Measurements from ENCODE around the gene THSD4. TPM values are rescaled to one million over a fixed set of nuclear protein-coding genes. Genes with fewer than 3 reads are reported as not detected.

Gene THSD4
- total RNA-seq, 1 experiment from 2014 or later, result 29.3 TPM

DNA sequence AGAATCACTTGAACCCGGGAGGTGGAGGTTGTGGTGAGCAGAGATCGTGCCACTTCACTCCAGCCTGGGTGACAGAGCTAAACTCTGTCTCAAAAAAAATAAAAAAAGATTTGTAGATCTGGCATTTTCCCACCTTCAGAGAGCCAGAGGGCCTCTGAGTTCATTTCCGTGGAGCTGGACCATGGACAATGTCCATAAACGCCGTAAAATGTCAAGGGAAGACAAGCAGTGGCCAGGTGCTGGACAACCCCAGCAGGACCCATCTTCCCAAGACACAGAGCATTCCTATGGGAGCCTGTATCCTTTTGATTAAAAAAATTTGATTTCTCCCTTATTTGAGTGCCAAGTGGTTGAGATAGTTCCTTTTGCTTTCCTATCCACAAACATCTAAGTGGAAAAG, 627.7 kb downstream of the THSD4 start:
- POLR2A ChIA-PET (ENCODE audit: unreplicated experiment), result no interaction called here
- intact Hi-C loops (cut with micrococcal nuclease; ENCODE audit: unreplicated experiment), result no loop called here
- H3K27ac ChIP-seq, result no peak overlapping the region
- no peak overlapping the region for H3K4me3 ChIP-seq
- TF ChIP-seq, protein P1, sequence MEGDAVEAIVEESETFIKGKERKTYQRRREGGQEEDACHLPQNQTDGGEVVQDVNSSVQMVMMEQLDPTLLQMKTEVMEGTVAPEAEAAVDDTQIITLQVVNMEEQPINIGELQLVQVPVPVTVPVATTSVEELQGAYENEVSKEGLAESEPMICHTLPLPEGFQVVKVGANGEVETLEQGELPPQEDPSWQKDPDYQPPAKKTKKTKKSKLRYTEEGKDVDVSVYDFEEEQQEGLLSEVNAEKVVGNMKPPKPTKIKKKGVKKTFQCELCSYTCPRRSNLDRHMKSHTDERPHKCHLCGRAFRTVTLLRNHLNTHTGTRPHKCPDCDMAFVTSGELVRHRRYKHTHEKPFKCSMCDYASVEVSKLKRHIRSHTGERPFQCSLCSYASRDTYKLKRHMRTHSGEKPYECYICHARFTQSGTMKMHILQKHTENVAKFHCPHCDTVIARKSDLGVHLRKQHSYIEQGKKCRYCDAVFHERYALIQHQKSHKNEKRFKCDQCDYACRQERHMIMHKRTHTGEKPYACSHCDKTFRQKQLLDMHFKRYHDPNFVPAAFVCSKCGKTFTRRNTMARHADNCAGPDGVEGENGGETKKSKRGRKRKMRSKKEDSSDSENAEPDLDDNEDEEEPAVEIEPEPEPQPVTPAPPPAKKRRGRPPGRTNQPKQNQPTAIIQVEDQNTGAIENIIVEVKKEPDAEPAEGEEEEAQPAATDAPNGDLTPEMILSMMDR (conservative IDR thresholded peaks at IDR 0.05), result no peak
- no peak for TF ChIP-seq EZH2 (IDR thresholded peaks at IDR 0.05; ENCODE audit: low read depth)
- CTCF ChIA-PET, result interaction anchor here (1.3 kb wide), 1 partner anchor 210 kb away, joined by 5 read pairs; no protein-coding TSS in a partner anchor
- no peaks in the 10 kb centered on the region for H4K20me1 ChIP-seq (ENCODE audit: insufficient read depth)
- H3K27me3 ChIP-seq (ENCODE audit: insufficient read depth, low read depth), result no peaks in the 10 kb centered on the region
- H3K36me3 ChIP-seq (ENCODE audit: low read depth), result no peaks in the 10 kb centered on the region
- peaks cover 20% of the 10 kb centered on the region for H3K4me1 ChIP-seq (replicated peaks; ENCODE audit: insufficient read depth)
- H3K4me2 ChIP-seq, result no peak overlapping the region
- H3K9me2 ChIP-seq (ENCODE audit: insufficient read depth), result no peaks in the 10 kb centered on the region
- H3K79me2 ChIP-seq (ENCODE audit: low read depth), result no peaks in the 10 kb centered on the region
- no TSS peak for BruUV-seq (replicated peaks)
- no peak for DNase-seq
- H2AFZ ChIP-seq, result no peak overlapping the region
- H3F3A ChIP-seq (ENCODE audit: insufficient read depth, low read depth), result peaks cover 19% of the 10 kb centered on the region
- H3K9me3 ChIP-seq (ENCODE audit: insufficient read depth, low read depth), result no peaks in the 10 kb centered on the region

GRCh38 chr15:71743861-71744382, 628.7 kb downstream of the THSD4 start:
- Histone ChIP-seq H3K27me3 (ENCODE audit: insufficient read depth, low read depth) (no peaks in the 10 kb centered on the region), H3K4me1 (replicated peaks; ENCODE audit: insufficient read depth) (peaks cover 29% of the 10 kb centered on the region), H2AFZ (no peak overlapping the region), H3K79me2 (ENCODE audit: low read depth) (no peaks in the 10 kb centered on the region), H3K4me2 (no peak overlapping the region), H3K4me3 (no peak overlapping the region), H3K9me3 (ENCODE audit: insufficient read depth, low read depth) (no peaks in the 10 kb centered on the region), H3F3A (ENCODE audit: insufficient read depth, low read depth) (peaks cover 25% of the 10 kb centered on the region), H3K36me3 (ENCODE audit: low read depth) (no peaks in the 10 kb centered on the region), H4K20me1 (ENCODE audit: insufficient read depth) (no peaks in the 10 kb centered on the region), H3K27ac (no peak overlapping the region), H3K9me2 (ENCODE audit: insufficient read depth) (no peaks in the 10 kb centered on the region)
- TF ChIP-seq, protein P1 (conservative IDR thresholded peaks at IDR 0.05), result peak; percentile 78
- no peak for TF ChIP-seq EZH2 (IDR thresholded peaks at IDR 0.05; ENCODE audit: low read depth)
- intact Hi-C loops (cut with micrococcal nuclease; ENCODE audit: unreplicated experiment), result no loop called here
- no TSS peak for BruUV-seq (replicated peaks)
- peak in 1 of 2 experiments; percentile 37 for DNase-seq
- ChIA-PET POLR2A (ENCODE audit: unreplicated experiment) (interaction anchor here (0.5 to 0.7 kb wide), 3 partner anchors 46 to 413 kb away, joined by 4 to 28 read pairs (median 5); no protein-coding TSS in a partner anchor), CTCF (interaction anchor here (0.5 to 1.3 kb wide), 25 partner anchors 9 to 1546 kb away, joined by 3 to 25 read pairs (median 8); no protein-coding TSS in a partner anchor)

DNA sequence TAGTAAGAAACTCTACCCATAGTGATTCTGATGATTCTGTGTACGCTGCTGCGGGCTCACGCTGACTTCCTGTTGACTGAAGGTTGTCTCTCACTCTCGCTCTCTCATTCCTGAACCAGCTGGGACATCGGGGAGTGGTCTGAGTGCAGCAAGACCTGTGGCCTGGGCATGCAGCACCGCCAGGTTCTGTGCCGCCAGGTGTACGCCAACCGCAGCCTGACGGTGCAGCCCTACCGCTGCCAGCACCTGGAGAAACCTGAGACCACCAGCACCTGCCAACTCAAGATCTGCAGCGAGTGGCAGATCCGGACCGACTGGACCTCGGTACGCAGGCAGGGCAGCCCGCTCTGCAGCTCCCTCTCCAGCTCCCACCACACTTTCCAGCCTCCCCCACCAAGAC, 631.4 kb downstream of the THSD4 start:
- peaks cover 25% of the 10 kb centered on the region for H3F3A ChIP-seq (ENCODE audit: insufficient read depth, low read depth)
- ChIA-PET CTCF (interaction anchor here (0.6 kb wide), 1 partner anchor 305 kb away, joined by 10 read pairs; no protein-coding TSS in a partner anchor), POLR2A (ENCODE audit: unreplicated experiment) (no interaction called here)
- no peaks in the 10 kb centered on the region for H3K9me2 ChIP-seq (ENCODE audit: insufficient read depth)
- peaks cover 30% of the 10 kb centered on the region for H3K4me1 ChIP-seq (replicated peaks; ENCODE audit: insufficient read depth)
- intact Hi-C loops (cut with micrococcal nuclease; ENCODE audit: unreplicated experiment), result loop anchor here (1.0 to 5.0 kb wide), 6 partner anchors 15 to 452 kb away; no protein-coding TSS in a partner anchor
- no peak overlapping the region for H2AFZ ChIP-seq
- no peaks in the 10 kb centered on the region for H3K79me2 ChIP-seq (ENCODE audit: low read depth)
- no TSS peak for BruUV-seq (replicated peaks)
- peak overlapping the region; percentile 48; the same call in 1 of the 2 replicates for H3K4me2 ChIP-seq
- no peaks in the 10 kb centered on the region; the same call in 1 of the 2 replicates for H3K9me3 ChIP-seq (ENCODE audit: insufficient read depth, low read depth)
- DNase-seq, result peak in 1 of 2 experiments; percentile 85
- no peak for TF ChIP-seq EZH2 (IDR thresholded peaks at IDR 0.05; ENCODE audit: low read depth)
- TF ChIP-seq, protein P1 (conservative IDR thresholded peaks at IDR 0.05), result no peak
- no peaks in the 10 kb centered on the region for H4K20me1 ChIP-seq (ENCODE audit: insufficient read depth)
- H3K27ac ChIP-seq, result peak overlapping the region; percentile 93
- H3K4me3 ChIP-seq, result no peak overlapping the region
- H3K27me3 ChIP-seq (ENCODE audit: insufficient read depth, low read depth), result no peaks in the 10 kb centered on the region
- H3K36me3 ChIP-seq (ENCODE audit: low read depth), result no peaks in the 10 kb centered on the region; the same call in 1 of the 2 replicates
